Measurements from ENCODE around the gene PTPRD.

Gene PTPRD

GRCh38 chr9:10612641-10613398 is at the start of gene PTPRD:
TSS of gene PTPRD (minus strand) at chr9:10613002.
- peak; percentile 79 for DNase-seq

DNA sequence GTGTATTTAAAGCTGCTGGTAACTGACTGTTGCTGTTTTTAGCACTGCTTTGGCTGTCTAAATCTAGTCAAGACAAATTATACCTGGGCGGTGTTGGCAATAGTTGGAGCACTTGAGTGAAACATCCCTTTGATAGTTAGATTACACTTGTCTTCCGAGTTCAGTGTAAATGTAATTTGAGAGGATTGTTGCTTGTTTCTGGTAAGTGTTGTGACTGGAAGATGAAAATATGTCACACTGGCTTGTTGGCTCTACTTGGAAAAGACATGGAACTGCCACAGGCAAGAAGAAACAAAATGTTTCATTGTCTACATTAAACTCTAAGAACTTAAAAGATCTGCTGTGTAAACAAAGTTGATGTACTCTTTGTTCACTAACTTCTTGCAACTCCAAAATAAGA is 49.2 kb upstream of the PTPRD start:
- no peak for DNase-seq

DNA sequence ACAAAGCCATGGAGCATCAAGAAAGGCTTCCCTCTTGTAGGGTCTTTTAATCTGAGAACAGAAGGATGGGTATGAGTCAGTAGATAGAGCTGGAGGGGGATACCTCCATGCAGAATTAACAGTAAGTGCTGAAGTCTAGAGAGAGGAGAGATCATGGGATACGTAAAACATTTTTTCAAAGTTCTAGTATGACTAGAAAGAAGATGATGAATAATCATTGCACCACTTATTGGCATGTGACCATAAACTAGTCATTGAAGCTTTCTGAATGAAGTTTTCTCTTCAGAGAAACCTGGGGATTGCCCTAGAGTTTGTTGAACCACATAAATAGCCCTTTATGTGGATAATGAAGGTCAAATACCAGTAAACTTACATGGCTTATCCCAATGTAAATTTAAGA is 48.6 kb upstream of the PTPRD start:
- DNase-seq = no peak

- DNase-seq = no peak
These were observed 38.2 kb upstream of the PTPRD start for GRCh38 chr9:10651012-10651411.

DNA sequence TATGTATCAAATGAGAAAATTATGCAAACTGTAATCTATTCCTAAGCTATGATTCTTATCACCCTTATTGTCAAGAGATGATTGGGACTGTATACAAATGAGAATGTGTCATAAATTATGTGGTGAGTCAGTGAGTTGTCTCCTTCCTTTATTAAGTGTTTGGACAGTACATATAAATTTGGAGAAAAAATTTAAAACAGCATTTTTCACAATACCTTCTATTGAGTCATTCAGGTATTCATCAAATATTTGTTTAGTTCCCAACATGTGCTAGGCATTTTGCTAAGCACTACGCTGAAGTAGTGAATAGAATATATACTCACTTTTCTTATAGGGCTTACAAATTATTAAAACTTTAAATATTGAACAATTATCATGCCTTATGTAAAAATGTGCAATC is 36.3 kb upstream of the PTPRD start:
- DNase-seq = no peak

DNA sequence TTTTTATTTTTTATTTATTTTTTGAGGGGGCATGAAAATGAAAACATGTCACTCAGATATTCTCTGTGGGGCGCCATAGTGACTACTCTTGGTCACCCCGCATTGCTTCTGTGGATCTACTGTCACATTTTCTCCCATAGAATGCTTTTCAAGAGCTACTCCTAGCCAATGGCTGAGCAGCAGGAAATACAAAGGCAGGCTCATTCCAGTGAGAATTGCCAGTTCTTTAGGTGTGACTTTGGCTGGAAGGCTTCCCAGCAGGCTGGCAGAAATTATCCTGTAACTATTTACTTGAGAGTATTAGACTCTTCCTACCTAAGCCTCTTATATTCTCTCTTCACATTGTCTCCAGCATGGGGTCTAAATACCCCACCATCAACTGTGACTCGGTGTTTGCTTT is 21.0 kb upstream of the PTPRD start:
- no peak for DNase-seq

- DNase-seq = no peak
These were observed 1.5 kb upstream of the PTPRD start for GRCh38 chr9:10614196-10614800.

GRCh38 chr9:10613419-10613818 is 617 bp upstream of the PTPRD start:
- DNase-seq = no peak

DNA sequence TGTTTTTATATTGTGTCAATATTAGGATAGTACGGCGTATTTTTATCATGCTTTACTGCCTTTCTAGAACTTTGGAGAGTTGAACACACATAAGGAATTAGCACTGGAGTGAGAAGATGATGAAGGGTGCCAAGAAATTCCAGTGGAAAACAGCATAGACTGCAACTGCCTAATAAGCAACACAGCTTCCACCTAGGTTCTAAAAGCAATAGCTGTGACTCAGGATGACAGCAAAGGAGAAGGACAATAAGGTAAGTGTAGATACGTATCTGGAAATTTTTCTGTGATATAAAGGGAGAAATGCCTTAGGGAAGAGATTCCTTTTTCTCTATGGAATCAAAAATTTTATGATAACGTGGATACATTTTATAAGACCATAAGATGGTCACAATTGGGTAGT is 7.4 kb downstream of the PTPRD start:
- no peak for DNase-seq

DNA sequence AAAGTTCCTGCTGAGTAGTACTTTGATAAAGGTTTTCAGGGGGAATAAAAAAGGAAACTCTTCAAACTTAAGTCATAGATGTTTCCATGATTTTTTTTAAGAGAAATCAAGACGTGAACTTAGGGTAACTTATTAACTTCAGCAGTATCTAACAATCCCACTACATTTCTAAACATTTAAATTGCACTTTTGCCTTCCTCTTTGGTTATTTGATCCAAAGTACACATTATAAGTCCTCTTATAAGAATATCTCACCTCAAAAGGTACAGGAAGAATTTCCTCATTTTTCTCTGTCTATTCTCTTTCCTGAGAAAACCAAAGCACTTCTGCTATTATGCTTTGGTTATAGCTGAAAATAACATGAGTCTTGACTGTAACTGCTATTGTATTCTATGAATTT is 7.9 kb downstream of the PTPRD start:
- DNase-seq = no peak

GRCh38 chr9:10597801-10598200 is 15.0 kb downstream of the PTPRD start:
- DNase-seq = no peak

DNA sequence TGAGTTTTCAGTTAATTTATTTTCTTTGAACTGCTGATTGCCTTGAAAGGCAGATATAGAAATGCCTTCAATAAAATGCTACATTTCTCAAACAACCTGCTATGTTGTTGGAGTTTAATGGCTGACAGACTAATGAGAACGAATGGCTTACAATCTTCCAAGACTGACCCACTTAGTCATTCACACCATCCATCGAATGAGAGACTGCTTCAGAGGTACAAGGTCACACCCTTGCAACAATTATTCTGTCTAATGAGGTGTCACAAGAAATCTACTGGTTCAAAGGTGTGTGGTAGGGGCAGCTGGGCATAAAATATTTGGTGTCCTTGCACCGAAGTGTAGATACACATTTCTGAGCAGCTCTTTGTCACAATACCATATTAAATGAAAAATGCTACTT is 18.3 kb downstream of the PTPRD start:
- no peak for DNase-seq

DNA sequence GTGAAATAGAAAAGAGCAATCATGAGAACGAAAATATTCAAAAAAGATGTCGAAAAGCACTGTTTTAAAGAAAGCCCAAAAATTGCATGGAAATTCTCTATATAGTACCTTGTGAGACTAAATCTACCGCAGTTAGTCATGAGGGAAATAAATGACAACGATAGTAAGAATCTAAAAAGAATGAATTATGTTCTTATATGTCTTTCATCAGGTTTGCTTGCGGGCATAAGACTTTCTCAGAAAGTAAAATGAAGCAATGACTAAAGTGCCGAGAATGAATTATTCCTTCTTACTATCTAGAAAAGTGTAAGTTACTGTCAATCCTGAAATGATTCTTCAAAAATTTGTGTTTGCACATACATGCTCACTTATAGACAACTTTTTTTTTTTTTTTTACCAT is 26.4 kb downstream of the PTPRD start:
- DNase-seq = no peak

DNA sequence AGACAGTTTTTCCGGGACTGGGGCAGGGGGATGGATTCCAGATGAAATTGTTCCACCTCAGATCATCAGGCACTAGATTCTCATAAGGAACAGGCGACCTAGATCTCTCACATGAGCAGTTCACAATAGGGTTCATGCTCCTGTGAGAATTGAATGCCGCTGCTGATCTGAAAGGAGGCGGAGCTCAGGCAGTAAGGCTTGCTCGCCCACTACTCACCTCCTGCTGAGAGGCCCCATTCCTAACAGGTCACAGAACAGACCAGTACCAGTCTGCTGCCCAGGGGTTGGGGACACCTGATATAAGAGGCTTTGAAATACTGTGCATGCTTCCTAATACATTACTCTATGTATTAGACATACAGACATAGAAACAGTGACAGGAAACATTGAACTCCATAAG is 41.1 kb downstream of the PTPRD start:
- no peak for DNase-seq

- no peak for DNase-seq
These were observed 46.0 kb downstream of the PTPRD start for GRCh38 chr9:10566848-10567247.

DNA sequence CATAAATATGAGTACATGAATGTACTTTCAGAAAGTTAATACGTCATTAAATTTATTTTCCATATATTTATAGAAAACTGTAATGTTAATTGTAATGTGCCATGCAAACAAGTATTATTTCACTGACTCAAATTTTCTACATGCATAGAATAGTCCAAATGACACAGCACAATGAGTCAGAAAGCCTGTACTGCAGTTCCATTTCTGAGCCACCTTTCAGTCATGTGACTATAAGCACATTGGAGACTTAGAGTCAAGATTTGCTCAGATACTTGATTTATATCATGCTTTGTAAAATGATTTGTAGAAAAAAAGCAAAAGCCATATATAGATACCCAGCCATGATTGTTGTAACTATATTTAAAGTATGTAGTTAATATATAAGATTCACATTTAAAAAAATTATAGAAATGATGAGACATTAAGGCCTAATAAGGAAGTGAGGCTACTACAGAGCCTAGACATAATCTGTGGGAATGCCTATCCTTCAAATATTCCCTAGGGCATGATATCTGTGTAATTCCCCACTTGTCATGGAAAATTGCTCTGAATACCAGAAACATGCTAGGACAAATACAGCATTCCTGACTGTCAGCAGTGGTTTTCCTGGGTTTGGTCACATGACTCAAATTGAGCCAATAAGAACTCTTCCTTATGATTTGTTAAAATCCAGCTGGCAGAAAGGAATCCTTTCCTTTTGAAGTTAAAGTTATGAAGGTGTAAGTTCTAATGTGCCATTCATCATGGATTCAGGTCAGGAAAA is 50.0 kb downstream of the PTPRD start:
- DNase-seq = no peak

DNA sequence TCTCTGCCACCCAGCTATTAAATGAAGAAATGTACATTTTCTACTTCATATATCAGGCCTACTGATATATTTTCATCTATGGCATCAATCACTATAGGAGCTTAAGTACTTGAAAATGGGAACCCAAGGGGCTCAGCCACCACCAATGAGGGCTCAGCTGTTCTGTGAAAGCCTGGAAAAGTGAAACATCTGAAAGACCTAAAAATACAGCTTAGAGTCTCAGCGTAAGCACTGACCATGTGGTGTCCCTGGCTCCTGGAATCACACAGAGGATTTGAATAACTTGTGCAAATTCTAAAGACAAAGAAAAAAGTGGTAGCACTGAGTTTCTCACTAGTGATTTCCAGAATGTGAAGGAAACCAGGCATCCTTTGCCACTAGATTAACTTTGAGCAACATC is 64.5 kb downstream of the PTPRD start:
- no peak for DNase-seq

GRCh38 chr9:10538073-10538472 is 74.7 kb downstream of the PTPRD start:
- no peak for DNase-seq

DNA sequence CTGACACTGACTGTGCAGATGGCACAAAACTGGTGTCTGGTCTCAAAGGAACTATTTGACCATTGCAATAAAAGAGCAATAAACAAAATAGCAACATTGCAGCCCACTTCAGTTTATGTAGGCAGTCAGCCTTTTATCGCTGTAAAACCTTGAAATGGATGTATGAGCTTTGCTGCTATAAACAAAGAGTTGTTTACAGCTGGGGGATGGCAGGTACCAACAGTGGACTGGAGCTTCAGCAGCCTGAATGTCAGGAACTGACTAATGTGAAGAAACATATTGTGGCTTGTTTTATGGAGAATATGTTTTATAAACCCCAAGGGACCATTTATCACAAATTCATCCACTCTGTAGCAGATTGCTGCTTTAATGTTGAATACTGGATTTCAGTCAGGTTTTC is 78.0 kb downstream of the PTPRD start:
- DNase-seq = peak; percentile 63

- no peak for DNase-seq
These were observed 86.8 kb downstream of the PTPRD start for GRCh38 chr9:10525972-10526371.

DNA sequence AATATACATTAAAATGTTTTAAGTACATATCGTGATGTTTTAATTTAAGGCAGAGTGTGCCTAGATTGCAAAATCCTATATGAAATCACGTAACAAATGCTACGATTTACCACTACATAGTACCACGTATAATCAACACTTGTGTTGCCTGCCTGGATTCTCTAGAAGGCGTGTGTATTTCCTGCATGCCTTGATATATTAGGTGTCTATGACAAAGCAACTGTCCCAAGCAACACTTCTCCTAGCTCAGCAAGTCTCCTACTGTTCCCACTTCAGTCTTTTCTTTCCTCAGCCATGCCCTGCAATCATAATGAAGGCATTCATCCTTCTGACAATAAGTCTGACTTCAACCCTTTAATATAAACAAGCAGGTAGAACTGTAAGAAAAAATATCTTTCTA is 89.6 kb downstream of the PTPRD start:
- no peak for DNase-seq

DNA sequence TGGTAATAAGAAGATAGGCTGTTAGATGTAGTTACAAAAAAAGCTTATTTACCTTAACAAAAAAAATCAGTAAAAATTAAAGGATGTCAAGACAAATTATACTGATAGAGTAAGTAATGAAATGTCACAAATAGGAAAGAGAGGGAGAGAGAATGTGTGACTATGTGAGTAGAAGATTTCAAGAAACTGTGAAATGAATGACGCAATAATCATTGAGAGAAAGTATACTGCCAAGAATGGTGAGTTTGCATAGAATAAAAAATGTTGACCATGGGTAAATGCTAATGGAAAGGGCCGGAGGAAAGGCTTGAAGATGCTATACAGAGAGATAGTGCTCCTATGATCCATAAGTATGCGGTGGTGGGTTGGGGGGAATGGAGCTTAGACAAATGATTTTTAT is 100.7 kb downstream of the PTPRD start:
- no peak for DNase-seq

DNA sequence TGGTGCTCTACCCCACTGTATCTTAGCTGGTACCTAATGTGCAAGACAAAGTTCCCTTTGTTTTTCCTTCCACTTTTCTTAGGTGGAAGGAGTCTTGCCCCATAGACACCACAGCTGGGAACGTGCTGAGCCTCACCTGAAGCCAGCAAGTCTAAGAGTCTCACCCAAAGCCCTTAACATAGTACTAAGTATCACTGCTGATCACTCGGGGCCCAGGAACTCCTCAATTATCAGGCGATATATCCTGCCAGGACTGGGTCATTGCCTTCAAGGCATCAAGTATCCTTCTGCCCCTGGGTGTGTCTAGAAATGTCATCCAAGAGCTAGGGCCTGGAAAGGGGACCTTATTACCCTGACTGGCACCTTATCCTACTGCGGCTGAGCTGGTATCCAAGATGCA is 123.9 kb downstream of the PTPRD start:
- DNase-seq = no peak

DNA sequence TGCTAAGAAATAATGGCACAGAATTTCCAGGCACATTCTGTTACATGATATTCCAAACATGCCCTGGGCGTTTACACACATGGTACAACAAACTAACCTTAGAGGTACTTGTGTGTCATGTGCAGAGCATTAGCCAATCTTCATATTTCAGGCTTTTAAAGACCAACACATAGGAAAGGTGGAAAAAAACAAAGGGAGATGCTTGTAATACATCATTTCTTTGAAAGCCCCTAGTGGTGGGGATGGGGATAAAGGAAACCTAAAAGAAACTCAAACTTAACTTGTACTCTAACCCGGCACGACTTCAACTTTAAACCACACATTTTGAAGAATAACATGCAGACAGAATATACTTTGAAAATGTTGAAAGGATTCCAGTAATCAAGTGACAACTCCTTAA is 133.6 kb downstream of the PTPRD start:
- no peak for DNase-seq

Data from NCI-H446 treated with DMSO at 0.1 percent for 48 hours (cell line).